CD4-positive, alpha-beta T cell treated with Interleukin-4 for 4 hours (primary cell): ENCODE measurements around the gene AICDA.

Experiments used
- DNase-seq: peaks from one replicate; pipeline ENCODE4 v3.0.0-alpha.2; 2020

Gene AICDA

GRCh38 chr12:8553088-8553627, 59.5 kb downstream of the AICDA start:
- no peak for DNase-seq
